ENCODE results near the gene SPI1. TPM values are rescaled to one million over a fixed set of nuclear protein-coding genes. Genes with fewer than 3 reads are reported as not detected.

The SPI1 gene
- total and polyA plus RNA-seq, 2 donors (not counting 1 experiment from before 2014, with no cell fraction given): 98.3 to 119 TPM

DNA sequence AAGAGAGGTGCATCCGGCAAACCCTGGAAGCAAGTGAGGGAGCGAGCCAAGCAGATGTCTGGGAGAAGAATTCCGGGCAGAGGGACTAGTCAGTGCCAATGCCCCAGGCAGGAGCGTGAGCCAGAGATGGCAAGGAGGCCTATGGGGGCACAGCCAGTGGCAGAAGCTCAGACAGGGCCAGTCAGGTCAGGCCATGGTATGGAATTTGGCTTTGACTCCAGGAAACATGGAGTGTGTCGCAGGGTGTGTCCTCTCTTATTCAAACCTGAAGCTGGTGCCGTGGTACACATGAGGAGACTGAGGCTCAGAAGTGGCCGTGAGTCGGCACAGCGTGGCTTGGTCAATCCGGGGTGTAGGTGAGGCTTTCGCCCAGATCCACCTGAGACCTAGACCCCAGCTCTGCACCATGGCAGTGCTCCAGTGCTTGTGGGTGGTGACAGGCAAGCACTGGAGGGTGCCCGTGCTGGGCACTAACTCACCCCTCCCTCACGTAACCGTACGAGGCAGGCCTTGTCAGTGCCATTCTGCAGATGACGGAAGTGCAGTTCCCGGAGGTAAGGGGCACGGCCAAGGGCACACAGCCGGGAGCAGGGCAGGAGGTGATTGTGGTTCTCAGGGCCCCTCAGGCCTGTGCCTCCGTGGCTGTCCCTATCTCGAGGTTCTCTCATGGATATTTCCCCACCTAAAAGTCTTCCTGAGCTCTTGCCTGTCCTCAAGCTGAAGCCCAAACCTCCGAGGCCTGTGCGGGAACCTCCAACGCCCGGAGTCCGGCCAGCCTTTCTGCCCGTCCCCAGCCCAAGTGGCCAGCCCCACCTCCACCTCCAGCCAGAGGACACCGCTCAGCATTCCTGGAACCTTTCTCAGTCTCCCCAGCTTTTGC, 10.6 kb upstream of the SPI1 start:
- Histone ChIP-seq H3K79me2 (ENCODE audit: control insufficient read depth, insufficient read depth, low read length) (peaks cover 17% of the 10 kb centered on the region), H3K36me3 (replicated peaks in 1 of 2; ENCODE audit: control extremely low read depth in 1 of 2, control insufficient read depth in 1 of 2, extremely low read depth in 1 of 2, insufficient read depth in 2 of 2, low read length in 1 of 2) (no peaks in the 10 kb centered on the region), H3K9me3 (ENCODE audit: control extremely low read depth in 1 of 3, control insufficient read depth in 2 of 3, insufficient read depth in 1 of 3, low read length in 2 of 3) (no peaks in the 10 kb centered on the region), H3K9ac (ENCODE audit: low read length) (no peak overlapping the region), H3K27ac (ENCODE audit: low read length in 2 of 2) (no peak overlapping the region), H3K4me2 (replicated peaks; ENCODE audit: low read depth, low read length, poor library complexity, severe bottlenecking) (no peak overlapping the region), H3K27me3 (replicated peaks in 1 of 4; ENCODE audit: control extremely low read depth in 1 of 4, control insufficient read depth in 3 of 4, insufficient read depth in 4 of 4, low read length in 3 of 4) (no peaks in the 10 kb centered on the region), H4K20me1 (ENCODE audit: control insufficient read depth, insufficient read depth, low read length, poor library complexity, severe bottlenecking) (no peaks in the 10 kb centered on the region), H3K4me3 (ENCODE audit: control extremely low read depth in 1 of 5, extremely low read depth in 1 of 5, insufficient read depth in 1 of 5, low read depth in 2 of 5, low read length in 4 of 5) (no peak overlapping the region), H3K4me1 (ENCODE audit: control insufficient read depth in 2 of 2, insufficient read depth in 2 of 2, low read length in 2 of 2) (peaks cover 20 to 41% of the 10 kb centered on the region in 2 donors), H2AFZ (ENCODE audit: insufficient read depth, low read depth, low read length, poor library complexity, severe bottlenecking) (no peak overlapping the region)
- no peak for DNase-seq
- 97% methylated on average over 28 of the region's 28 CpGs for WGBS (ENCODE audit: insufficient coverage)
- ChIA-PET CTCF (interaction anchor here (0.6 to 2.8 kb wide), 6 partner anchors 11 to 584 kb away, joined by 3 to 17 read pairs (median 4); no protein-coding TSS in a partner anchor), POLR2A (interaction anchor here (2.2 kb wide), 1 partner anchor 10 kb away, joined by 7 read pairs; the partner anchor contains the start of gene SPI1)
- Mint-ChIP-seq H3K9me3 (ENCODE audit: insufficient read depth) (no peaks in the 10 kb centered on the region), H3K27me3 (no peaks in the 10 kb centered on the region), H3K27ac (peak overlapping the region; percentile 20), H3K4me3 (no peak overlapping the region), H3K4me1 (peaks cover 36% of the 10 kb centered on the region)
- TF ChIP-seq, protein P1, sequence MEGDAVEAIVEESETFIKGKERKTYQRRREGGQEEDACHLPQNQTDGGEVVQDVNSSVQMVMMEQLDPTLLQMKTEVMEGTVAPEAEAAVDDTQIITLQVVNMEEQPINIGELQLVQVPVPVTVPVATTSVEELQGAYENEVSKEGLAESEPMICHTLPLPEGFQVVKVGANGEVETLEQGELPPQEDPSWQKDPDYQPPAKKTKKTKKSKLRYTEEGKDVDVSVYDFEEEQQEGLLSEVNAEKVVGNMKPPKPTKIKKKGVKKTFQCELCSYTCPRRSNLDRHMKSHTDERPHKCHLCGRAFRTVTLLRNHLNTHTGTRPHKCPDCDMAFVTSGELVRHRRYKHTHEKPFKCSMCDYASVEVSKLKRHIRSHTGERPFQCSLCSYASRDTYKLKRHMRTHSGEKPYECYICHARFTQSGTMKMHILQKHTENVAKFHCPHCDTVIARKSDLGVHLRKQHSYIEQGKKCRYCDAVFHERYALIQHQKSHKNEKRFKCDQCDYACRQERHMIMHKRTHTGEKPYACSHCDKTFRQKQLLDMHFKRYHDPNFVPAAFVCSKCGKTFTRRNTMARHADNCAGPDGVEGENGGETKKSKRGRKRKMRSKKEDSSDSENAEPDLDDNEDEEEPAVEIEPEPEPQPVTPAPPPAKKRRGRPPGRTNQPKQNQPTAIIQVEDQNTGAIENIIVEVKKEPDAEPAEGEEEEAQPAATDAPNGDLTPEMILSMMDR (IDR thresholded peaks at IDR 0.05): no peak
- no peak for TF ChIP-seq EZH2 (IDR thresholded peaks at IDR 0.05; ENCODE audit: borderline replicate concordance, insufficient read depth, low read depth, low read length, poor library complexity, severe bottlenecking)
- no peak for ATAC-seq (ENCODE audit: low read depth)
- intact Hi-C loops (cut with micrococcal nuclease): no loop called here

Data from B cell (primary cell).